Measurements from ENCODE around the gene ASB7.
"Not testable (repeated sequence)": the region's sequence is repeated elsewhere in the genome, so short reads cannot be mapped to it uniquely, and the experiment has no call there.

Gene ASB7

DNA sequence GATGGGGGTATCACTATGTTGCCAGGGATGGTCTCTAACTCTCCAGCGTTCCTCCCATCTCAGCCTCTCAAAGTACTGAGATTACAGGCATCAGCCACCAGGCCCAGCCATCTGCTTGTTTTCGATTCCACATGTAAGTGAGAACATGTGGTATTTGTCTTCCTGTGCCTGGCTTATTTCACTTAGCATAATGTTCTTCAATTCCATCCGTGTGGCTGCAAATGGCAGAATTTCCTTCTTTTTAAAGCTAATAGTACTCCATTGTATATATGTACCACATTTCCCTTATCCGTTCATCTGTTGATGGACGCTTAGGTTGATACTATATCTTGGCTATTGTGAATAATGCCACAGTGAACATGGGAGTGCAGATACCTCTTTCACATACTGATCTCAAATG, 70.6 kb downstream of the ASB7 start:
- H3K4me1 ChIP-seq (ENCODE audit: control insufficient read depth, low read depth, low read length) = no peaks in the 10 kb centered on the region
- H3K27ac ChIP-seq (ENCODE audit: low read length) = no peak overlapping the region
- no peak overlapping the region for H3K4me3 ChIP-seq (ENCODE audit: low read length)
- H3K9me3 ChIP-seq (ENCODE audit: control insufficient read depth, low read depth, low read length) = no peaks in the 10 kb centered on the region
- H3K36me3 ChIP-seq (ENCODE audit: control insufficient read depth, low read depth, low read length) = no peaks in the 10 kb centered on the region
- no peak overlapping the region for H3K9ac ChIP-seq (ENCODE audit: low read length)
- H3K27me3 ChIP-seq (ENCODE audit: control insufficient read depth, insufficient read depth, low read length) = no peaks in the 10 kb centered on the region

- not testable (repeated sequence) for H3K4me1 ChIP-seq (ENCODE audit: control insufficient read depth, low read depth, low read length); H3K27ac ChIP-seq (ENCODE audit: low read length); H3K9me3 ChIP-seq (ENCODE audit: control insufficient read depth, low read depth, low read length); H3K27me3 ChIP-seq (ENCODE audit: control insufficient read depth, insufficient read depth, low read length); H3K9ac ChIP-seq (ENCODE audit: low read length); H3K36me3 ChIP-seq (ENCODE audit: control insufficient read depth, low read depth, low read length); H3K4me3 ChIP-seq (ENCODE audit: low read length)
These were observed 76.8 kb downstream of the ASB7 start for GRCh38 chr15:100679151-100679550.

DNA sequence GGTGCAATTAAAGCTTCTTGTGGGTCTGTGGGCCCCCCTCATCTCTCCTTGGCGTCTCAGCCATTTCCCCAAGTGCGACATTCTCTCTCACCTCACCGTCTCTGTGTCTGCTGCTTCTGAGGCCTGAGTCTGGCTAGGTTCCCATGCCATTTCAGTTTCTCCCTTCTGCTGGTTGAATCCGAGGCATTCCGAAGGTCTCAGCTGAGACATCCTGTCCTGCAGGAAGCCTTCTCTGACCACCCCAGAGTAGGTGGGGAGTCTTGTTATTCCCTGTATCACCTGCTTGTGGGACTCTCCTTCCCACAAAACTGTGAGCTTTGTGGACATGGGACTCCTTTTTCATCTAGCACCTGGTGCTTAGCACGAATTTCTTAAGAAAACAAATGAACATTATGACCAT, 78.3 kb downstream of the ASB7 start:
- Histone ChIP-seq H3K9me3 (ENCODE audit: control insufficient read depth, low read depth, low read length) (peaks cover 2% of the 10 kb centered on the region), H3K4me3 (ENCODE audit: low read length) (no peak overlapping the region), H3K9ac (ENCODE audit: low read length) (no peak overlapping the region), H3K36me3 (ENCODE audit: control insufficient read depth, low read depth, low read length) (no peaks in the 10 kb centered on the region), H3K4me1 (ENCODE audit: control insufficient read depth, low read depth, low read length) (no peaks in the 10 kb centered on the region), H3K27me3 (ENCODE audit: control insufficient read depth, insufficient read depth, low read length) (no peaks in the 10 kb centered on the region), H3K27ac (ENCODE audit: low read length) (no peak overlapping the region)

- H3K27ac ChIP-seq (ENCODE audit: low read length) = no peak overlapping the region
- no peaks in the 10 kb centered on the region for H3K27me3 ChIP-seq (ENCODE audit: control insufficient read depth, insufficient read depth, low read length)
These were observed 79.0 kb downstream of the ASB7 start for GRCh38 chr15:100681335-100681746.

GRCh38 chr15:100682468-100682867, 80.1 kb downstream of the ASB7 start:
- no peak overlapping the region for H3K9ac ChIP-seq (ENCODE audit: low read length)
- no peaks in the 10 kb centered on the region for H3K36me3 ChIP-seq (ENCODE audit: control insufficient read depth, low read depth, low read length)
- H3K27ac ChIP-seq (ENCODE audit: low read length) = no peak overlapping the region
- H3K4me1 ChIP-seq (ENCODE audit: control insufficient read depth, low read depth, low read length) = no peaks in the 10 kb centered on the region
- no peaks in the 10 kb centered on the region for H3K27me3 ChIP-seq (ENCODE audit: control insufficient read depth, insufficient read depth, low read length)
- H3K4me3 ChIP-seq (ENCODE audit: low read length) = no peak overlapping the region
- H3K9me3 ChIP-seq (ENCODE audit: control insufficient read depth, low read depth, low read length) = peaks cover 2% of the 10 kb centered on the region

More at GRCh38 chr15:100681335-100681746, 79.0 kb downstream of the ASB7 start:
- Histone ChIP-seq H3K36me3 (ENCODE audit: control insufficient read depth, low read depth, low read length) (no peaks in the 10 kb centered on the region), H3K4me3 (ENCODE audit: low read length) (no peak overlapping the region), H3K9me3 (ENCODE audit: control insufficient read depth, low read depth, low read length) (peaks cover 2% of the 10 kb centered on the region), H3K9ac (ENCODE audit: low read length) (no peak overlapping the region), H3K4me1 (ENCODE audit: control insufficient read depth, low read depth, low read length) (no peaks in the 10 kb centered on the region)

- H3K27ac ChIP-seq (ENCODE audit: low read length) = no peak overlapping the region
- H3K9me3 ChIP-seq (ENCODE audit: control insufficient read depth, low read depth, low read length) = peaks cover 2% of the 10 kb centered on the region
- no peak overlapping the region for H3K9ac ChIP-seq (ENCODE audit: low read length)
- no peak overlapping the region for H3K4me3 ChIP-seq (ENCODE audit: low read length)
- H3K36me3 ChIP-seq (ENCODE audit: control insufficient read depth, low read depth, low read length) = no peaks in the 10 kb centered on the region
- no peaks in the 10 kb centered on the region for H3K27me3 ChIP-seq (ENCODE audit: control insufficient read depth, insufficient read depth, low read length)
- no peaks in the 10 kb centered on the region for H3K4me1 ChIP-seq (ENCODE audit: control insufficient read depth, low read depth, low read length)
These were observed 81.0 kb downstream of the ASB7 start for GRCh38 chr15:100683434-100683833.

DNA sequence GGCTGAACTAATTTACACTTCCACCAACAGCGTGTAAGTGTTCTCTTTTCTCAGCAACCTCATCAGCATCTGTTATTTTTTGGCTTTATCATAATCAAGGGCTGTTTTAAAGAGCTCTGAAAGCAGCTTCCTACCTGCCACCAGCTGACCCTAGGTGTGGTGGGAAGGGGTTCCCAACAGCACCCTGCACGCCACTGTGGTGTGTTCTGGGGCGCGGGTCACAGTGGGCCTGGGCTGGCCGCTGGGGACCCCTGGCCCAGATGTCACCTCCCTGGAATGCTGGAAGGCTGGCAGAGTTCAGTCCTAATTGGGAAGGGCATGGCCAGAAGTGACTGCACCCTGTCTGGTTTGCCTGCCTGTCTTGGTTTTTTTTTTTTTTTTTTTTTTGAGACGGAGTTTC, 82.2 kb downstream of the ASB7 start:
- no peaks in the 10 kb centered on the region for H3K9me3 ChIP-seq (ENCODE audit: control insufficient read depth, low read depth, low read length)

GRCh38 chr15:100686021-100686724, 83.8 kb downstream of the ASB7 start:
- Histone ChIP-seq H3K4me1 (ENCODE audit: control insufficient read depth, low read depth, low read length) (no peaks in the 10 kb centered on the region), H3K36me3 (ENCODE audit: control insufficient read depth, low read depth, low read length) (no peaks in the 10 kb centered on the region), H3K27me3 (ENCODE audit: control insufficient read depth, insufficient read depth, low read length) (no peaks in the 10 kb centered on the region), H3K27ac (ENCODE audit: low read length) (no peak overlapping the region), H3K9ac (ENCODE audit: low read length) (no peak overlapping the region), H3K9me3 (ENCODE audit: control insufficient read depth, low read depth, low read length) (no peaks in the 10 kb centered on the region), H3K4me3 (ENCODE audit: low read length) (no peak overlapping the region)

More for the DNA sequence above, 82.2 kb downstream of the ASB7 start:
- H3K36me3 ChIP-seq (ENCODE audit: control insufficient read depth, low read depth, low read length) = no peaks in the 10 kb centered on the region
- no peak overlapping the region for H3K27ac ChIP-seq (ENCODE audit: low read length)
- no peak overlapping the region for H3K9ac ChIP-seq (ENCODE audit: low read length)
- H3K4me3 ChIP-seq (ENCODE audit: low read length) = no peak overlapping the region
- no peaks in the 10 kb centered on the region for H3K4me1 ChIP-seq (ENCODE audit: control insufficient read depth, low read depth, low read length)
- H3K27me3 ChIP-seq (ENCODE audit: control insufficient read depth, insufficient read depth, low read length) = no peaks in the 10 kb centered on the region

GRCh38 chr15:100686725-100687473, 84.5 kb downstream of the ASB7 start:
- no peak overlapping the region for H3K27ac ChIP-seq (ENCODE audit: low read length)
- H3K9ac ChIP-seq (ENCODE audit: low read length) = no peak overlapping the region
- no peaks in the 10 kb centered on the region for H3K27me3 ChIP-seq (ENCODE audit: control insufficient read depth, insufficient read depth, low read length)
- no peaks in the 10 kb centered on the region for H3K9me3 ChIP-seq (ENCODE audit: control insufficient read depth, low read depth, low read length)
- no peaks in the 10 kb centered on the region for H3K36me3 ChIP-seq (ENCODE audit: control insufficient read depth, low read depth, low read length)
- no peak overlapping the region for H3K4me3 ChIP-seq (ENCODE audit: low read length)
- no peaks in the 10 kb centered on the region for H3K4me1 ChIP-seq (ENCODE audit: control insufficient read depth, low read depth, low read length)

DNA sequence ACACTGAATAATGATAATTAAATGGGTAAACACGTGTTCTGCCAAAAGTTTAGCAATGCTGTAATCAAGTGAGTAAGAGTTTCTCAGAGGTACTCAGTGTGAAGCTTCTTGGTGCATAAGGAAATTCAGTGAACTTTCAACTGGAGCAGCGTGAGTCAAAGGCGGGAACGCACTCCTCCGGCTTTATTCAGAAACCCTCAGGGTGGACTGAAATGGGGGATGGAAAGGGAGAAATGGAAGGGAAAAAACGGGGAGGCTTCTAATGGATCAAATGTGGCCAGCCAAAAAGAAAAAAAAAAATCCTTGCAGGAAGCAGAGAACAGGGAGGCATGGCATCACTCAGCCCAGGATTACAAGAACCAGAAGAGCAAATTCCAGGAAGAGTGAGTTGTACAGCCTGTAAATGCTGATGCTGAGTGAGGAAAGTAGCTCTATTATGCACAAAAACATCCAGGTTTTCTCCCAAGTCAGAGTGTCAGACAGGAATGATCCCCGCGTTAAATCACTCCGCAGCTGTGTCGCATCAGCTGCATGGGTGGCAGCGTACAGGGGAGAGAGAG, 85.3 kb downstream of the ASB7 start:
- Histone ChIP-seq H3K9ac (ENCODE audit: low read length) (no peak overlapping the region), H3K4me3 (ENCODE audit: low read length) (no peak overlapping the region)

GRCh38 chr15:100688549-100689120, 86.2 kb downstream of the ASB7 start:
- no peak overlapping the region for H3K27ac ChIP-seq (ENCODE audit: low read length)
- no peaks in the 10 kb centered on the region for H3K27me3 ChIP-seq (ENCODE audit: control insufficient read depth, insufficient read depth, low read length)
- H3K4me1 ChIP-seq (ENCODE audit: control insufficient read depth, low read depth, low read length) = no peaks in the 10 kb centered on the region
- H3K4me3 ChIP-seq (ENCODE audit: low read length) = no peak overlapping the region
- H3K36me3 ChIP-seq (ENCODE audit: control insufficient read depth, low read depth, low read length) = no peaks in the 10 kb centered on the region
- no peak overlapping the region for H3K9ac ChIP-seq (ENCODE audit: low read length)
- no peaks in the 10 kb centered on the region for H3K9me3 ChIP-seq (ENCODE audit: control insufficient read depth, low read depth, low read length)

More for the DNA sequence above, 85.3 kb downstream of the ASB7 start:
- H3K36me3 ChIP-seq (ENCODE audit: control insufficient read depth, low read depth, low read length) = no peaks in the 10 kb centered on the region
- H3K9me3 ChIP-seq (ENCODE audit: control insufficient read depth, low read depth, low read length) = no peaks in the 10 kb centered on the region
- no peaks in the 10 kb centered on the region for H3K27me3 ChIP-seq (ENCODE audit: control insufficient read depth, insufficient read depth, low read length)
- H3K27ac ChIP-seq (ENCODE audit: low read length) = no peak overlapping the region
- no peaks in the 10 kb centered on the region for H3K4me1 ChIP-seq (ENCODE audit: control insufficient read depth, low read depth, low read length)

Data from iPS-18a (cell line).